GM18517 (cell line): ENCODE results near the gene TTLL1.
"Not testable (repeated sequence)": the region's sequence is repeated elsewhere in the genome, so short reads cannot be mapped to it uniquely, and the experiment has no call there.

Experiments
- ATAC-seq: cut with Tn5 transposase; IDR thresholded peaks from one replicate; pipeline ENCODE4 v1.9.1; 2021; ENCODE audit warnings: mild to moderate bottlenecking, moderate library complexity; ENCODE audit not compliant: unreplicated experiment

The TTLL1 gene

DNA sequence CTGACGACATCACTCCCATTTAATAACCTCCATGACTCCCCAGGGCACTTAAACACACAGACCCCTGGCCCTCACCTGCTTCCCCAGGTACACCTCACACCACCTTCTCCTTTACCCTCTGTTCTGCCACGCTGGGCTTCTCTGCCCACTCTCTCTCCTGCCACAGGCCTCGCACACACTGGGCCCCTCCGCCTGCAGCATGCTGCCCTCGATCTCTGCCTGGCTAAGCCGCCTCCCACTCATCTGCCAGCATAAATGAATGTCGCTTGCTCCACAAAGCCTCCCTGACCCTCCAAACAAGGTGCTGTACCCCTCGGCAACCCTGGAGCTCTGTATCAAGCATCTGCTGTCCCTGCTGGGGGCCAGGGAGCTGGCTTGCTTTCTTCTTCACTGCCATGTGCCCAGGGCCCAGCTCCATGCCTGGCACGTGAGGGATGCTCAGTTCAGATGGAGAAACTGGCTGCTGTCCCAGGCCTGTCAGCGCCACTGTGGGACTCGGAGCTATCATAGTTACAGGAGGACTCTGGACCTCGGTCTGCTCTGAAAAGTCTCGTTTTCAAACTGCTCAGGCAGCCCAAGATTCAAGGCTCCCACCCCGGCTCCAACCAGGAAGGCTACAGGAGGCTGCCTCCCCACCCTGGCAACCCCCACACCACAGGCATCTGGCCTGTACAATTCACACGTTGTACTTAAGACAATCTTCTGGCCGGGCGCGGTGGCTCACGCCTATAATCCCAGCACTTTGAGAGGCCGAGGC is 11.9 kb downstream of the TTLL1 start:
- ATAC-seq: no peak

- ATAC-seq: no peak
These were observed 22.3 kb downstream of the TTLL1 start for GRCh38 chr22:43066844-43067385.

- no peak for ATAC-seq
These were observed 23.1 kb downstream of the TTLL1 start for GRCh38 chr22:43066134-43066533.

DNA sequence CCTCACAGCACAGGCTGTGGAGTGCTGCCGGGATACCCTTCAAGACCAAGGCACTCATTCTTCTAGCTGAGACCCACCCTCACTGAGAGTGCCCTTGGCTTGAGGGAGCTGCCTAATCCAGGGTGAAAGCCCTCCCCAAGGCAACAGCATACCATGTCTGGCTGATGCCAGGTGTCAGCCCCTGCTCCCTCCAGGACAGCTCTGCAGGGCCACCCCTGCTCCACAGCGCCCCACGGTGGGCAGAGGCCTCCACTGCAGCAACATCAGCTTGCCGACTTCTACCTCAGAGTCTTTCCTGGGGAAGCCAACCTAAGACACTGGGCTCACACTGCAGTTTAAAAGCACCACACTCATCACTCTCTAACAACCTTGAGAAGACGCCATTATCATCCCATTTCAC is 29.0 kb downstream of the TTLL1 start:
- ATAC-seq: no peak

GRCh38 chr22:43057641-43058040 is 31.6 kb downstream of the TTLL1 start:
- ATAC-seq: no peak

DNA sequence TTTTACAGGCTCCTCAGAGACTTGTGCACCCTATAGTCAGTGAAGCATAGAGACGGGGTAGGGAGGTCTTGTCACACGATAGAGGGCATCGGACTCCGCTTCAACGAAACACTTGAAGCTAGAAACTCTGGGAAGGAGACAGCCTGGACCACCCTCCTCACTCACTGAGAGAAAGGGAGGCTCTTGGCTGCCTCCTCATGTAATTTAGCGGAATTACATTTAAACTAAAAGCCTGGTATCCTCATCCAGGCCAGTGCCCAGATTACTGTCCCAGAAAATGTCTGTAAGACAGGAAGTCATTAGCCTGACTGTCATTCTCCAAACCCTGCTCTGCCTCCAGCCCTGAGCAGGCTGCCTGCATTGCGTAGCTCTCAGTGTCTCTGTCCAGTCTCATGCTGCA is 36.0 kb downstream of the TTLL1 start:
- no peak for ATAC-seq

- ATAC-seq: no peak
These were observed 38.2 kb downstream of the TTLL1 start for GRCh38 chr22:43050995-43051394.

DNA sequence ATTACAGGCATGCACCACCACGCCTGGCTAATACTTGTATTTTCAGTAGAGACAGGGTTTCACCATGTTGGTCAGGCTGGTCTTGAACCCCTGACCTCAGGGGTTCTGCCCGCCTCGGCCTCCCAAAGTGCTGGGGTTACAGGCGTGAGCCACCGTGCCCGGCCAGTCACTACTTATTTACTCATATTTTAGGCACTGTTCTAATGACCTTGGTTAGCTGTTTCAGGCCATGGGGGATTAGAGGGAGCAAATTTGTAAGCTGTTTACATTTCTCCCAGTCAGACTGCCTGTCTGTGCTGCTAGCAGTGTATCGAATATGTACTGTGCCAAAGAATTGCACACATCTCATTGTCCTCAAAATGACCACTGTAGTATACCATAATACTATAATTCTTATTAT is 41.6 kb downstream of the TTLL1 start:
- ATAC-seq: no peak

GRCh38 chr22:43044290-43044712 is 44.9 kb downstream of the TTLL1 start:
- ATAC-seq: no peak

DNA sequence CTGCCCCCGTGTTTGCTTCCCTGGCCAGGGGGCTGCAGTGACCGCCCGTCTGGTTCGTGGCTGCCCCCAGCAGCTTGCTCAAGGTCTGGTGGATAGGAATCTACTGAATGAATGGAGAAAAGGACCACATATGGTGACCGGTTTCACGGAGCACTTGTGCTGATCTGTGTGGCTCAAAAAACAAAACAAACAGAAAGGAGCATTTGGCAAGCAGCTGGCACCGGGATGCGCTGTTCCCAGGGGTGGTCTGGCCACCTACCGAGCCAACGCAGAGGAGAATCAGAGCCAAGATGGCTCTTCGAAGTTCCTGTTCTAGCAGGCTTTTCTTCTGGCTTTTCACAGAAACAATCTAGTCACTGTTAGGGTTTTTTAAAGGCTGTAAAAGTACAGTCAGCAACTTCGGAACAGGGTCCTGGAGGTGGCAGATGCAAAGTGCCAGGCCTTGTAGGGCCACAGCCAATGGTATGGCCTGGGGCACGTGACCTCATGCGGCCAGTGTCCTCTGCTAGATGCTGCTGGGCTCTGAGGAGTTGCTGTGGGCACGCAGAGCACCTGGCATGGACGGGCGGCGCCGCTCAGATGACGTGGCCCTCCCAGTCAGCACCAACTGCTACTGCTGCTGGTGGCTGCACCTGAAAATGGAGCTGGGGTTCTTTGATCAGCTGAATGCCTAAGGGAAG is 47.0 kb downstream of the TTLL1 start:
- no peak for ATAC-seq

- no peak for ATAC-seq
These were observed 49.4 kb downstream of the TTLL1 start for GRCh38 chr22:43039800-43040199.

- ATAC-seq: no peak
These were observed 50.9 kb downstream of the TTLL1 start for GRCh38 chr22:43038325-43038724.

DNA sequence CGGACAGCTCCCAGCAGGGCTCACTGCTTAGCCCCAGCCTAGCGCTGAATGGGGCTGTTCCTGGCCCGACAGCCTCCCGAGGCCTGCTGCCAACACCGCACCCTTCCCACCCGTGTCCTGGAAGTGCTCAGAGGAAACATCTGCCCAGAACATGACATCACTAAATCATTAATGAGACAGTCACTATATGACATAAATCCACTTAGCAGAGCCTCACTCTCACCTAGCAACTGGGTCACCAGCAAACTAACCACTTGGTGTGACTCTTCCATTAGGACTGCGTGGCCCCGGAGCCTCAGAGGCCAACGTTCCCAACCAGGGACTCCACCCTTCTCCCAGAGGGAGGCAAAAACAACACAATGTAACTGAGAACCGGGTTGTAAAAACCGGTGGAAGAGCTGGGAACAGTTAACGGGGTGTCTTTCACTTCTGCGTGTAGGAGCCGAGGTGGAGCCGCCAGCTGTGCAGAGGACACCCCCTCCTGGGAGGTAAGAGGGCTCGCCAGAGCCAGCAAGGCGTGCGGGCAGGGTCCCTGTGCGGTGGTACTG is 52.8 kb downstream of the TTLL1 start:
- no peak for ATAC-seq

GRCh38 chr22:43035250-43035649 is 53.9 kb downstream of the TTLL1 start:
- no peak for ATAC-seq

DNA sequence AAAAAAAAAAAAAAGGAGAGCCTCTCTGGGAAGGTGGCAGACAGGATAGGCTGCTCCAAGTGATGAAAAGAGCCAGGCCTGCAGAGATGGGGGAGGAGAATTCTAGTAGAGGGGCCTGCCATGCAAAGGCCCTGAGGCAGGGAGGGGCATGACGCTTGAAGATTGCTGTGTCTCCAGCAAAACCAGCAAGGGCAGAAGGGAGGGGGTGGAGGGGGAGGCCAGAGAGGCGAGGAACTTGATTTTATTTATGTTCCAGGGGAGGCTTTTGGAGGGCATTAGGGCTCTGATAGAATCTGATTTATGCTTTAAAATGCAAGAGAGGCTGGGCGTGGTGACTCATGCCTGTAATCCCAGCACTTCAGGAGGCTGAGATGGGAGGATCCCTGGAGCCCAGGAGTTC is 57.6 kb downstream of the TTLL1 start:
- ATAC-seq: no peak

GRCh38 chr22:43018615-43019014 is 70.6 kb downstream of the TTLL1 start:
- no peak for ATAC-seq

DNA sequence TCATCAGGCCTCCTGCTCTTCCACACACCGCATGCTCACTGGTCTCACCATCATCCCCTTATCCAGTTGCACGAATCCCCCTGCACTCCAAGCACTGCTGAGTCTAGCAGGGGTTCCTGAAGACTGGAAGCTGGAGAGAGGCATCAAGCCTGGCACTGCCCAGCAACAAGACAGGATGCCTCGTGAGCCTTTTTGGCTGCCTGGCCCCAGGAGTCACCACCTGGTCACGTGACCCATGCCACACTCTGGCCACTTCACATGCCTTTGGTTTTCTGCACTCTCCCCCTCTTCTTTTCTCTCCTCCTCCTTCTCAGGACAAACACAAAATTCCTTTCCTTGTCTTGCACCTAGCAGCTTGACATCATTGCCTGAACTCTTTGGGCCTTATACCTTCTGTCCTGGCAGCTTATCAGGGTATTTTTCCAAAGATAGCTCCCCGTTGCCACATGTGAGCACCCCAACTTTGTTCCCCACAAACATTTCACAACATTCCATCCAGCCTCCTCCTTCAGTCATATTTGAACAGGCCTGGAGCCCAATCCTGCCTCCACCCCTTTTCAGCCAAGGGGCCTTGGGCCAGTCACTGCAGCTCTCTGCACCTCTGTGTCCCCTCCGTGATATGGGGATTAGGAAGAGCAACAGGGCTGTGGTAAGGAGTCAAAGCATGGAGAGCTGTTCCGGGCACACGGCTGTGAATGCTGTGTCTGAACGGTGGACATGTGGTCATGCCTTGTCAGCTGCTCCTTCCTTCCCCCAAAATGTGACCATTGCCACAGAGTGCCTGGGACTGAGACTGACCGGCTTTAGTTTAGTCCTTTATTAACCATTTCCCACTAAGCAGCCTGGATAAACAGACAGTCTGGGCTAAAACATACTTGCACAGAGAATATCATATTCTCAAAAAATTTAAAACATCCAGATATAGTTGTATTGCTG is 71.4 kb downstream of the TTLL1 start:
- no peak for ATAC-seq

DNA sequence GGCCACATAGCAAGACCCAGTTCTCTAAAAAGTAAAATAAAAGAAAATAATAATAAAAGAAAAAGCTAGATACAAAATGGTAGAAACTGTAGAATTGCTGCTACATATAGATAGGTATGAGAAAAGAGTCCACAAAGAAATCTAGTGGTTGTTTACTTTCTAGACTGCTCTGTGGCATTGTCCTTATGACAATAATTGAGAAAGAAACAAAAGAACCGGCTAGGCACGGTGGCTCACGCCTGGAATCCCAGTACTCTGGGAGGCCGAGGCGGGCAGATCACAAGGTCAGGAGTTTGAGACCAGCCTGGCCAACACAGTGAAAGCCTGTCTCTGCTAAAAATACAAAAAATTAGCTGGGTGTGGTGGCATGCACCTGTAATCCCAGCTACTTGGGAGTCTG is 73.0 kb downstream of the TTLL1 start:
- ATAC-seq: not testable (repeated sequence)

- ATAC-seq: no peak
These were observed 73.5 kb downstream of the TTLL1 start for GRCh38 chr22:43015677-43016042.

- ATAC-seq: peak; percentile 86
These were observed 74.1 kb downstream of the TTLL1 start, which contains the start of gene PACSIN2 for GRCh38 chr22:43014869-43015676. Gene PACSIN2 (minus strand): TSS chr22:43015149. CDS start chr22:42912080, 103,069 bp downstream.
